Measurements from ENCODE around the gene GTF2E1.
A peak's percentile ranks its signal among the peaks of the same experiment; 100 is the strongest.

Gene GTF2E1

GRCh38 chr3:120793601-120794000, 51.1 kb downstream of the GTF2E1 start:
- no peak overlapping the region for H3K4me3 ChIP-seq (ENCODE audit: control insufficient read depth, low read depth, low read length)
- DNase-seq (ENCODE audit: low read depth), result no peak
- no peak for TF ChIP-seq CTCF (IDR thresholded peaks at IDR 0.05; ENCODE audit: control insufficient read depth, insufficient read depth, low read depth, low read length, missing control alignments)

GRCh38 chr3:120795017-120795648, 52.6 kb downstream of the GTF2E1 start:
- no peak overlapping the region for H3K4me3 ChIP-seq (ENCODE audit: control insufficient read depth, low read depth, low read length)
- peak; percentile 24 for DNase-seq (ENCODE audit: low read depth)
- TF ChIP-seq CTCF (IDR thresholded peaks at IDR 0.05; ENCODE audit: control insufficient read depth, insufficient read depth, low read depth, low read length, missing control alignments), result peak; percentile 86

- no peak for DNase-seq (ENCODE audit: low read depth)
- no peak for TF ChIP-seq CTCF (IDR thresholded peaks at IDR 0.05; ENCODE audit: control insufficient read depth, insufficient read depth, low read depth, low read length, missing control alignments)
Measured at GRCh38 chr3:120795959-120796358, 53.4 kb downstream of the GTF2E1 start.

GRCh38 chr3:120796976-120797375, 54.4 kb downstream of the GTF2E1 start:
- no peak overlapping the region for H3K4me3 ChIP-seq (ENCODE audit: control insufficient read depth, low read depth, low read length)
- DNase-seq (ENCODE audit: low read depth), result no peak
- TF ChIP-seq CTCF (IDR thresholded peaks at IDR 0.05; ENCODE audit: control insufficient read depth, insufficient read depth, low read depth, low read length, missing control alignments), result no peak

More at GRCh38 chr3:120795959-120796358, 53.4 kb downstream of the GTF2E1 start:
- H3K4me3 ChIP-seq (ENCODE audit: control insufficient read depth, low read depth, low read length), result no peak overlapping the region

- DNase-seq (ENCODE audit: low read depth), result no peak
- TF ChIP-seq CTCF (IDR thresholded peaks at IDR 0.05; ENCODE audit: control insufficient read depth, insufficient read depth, low read depth, low read length, missing control alignments), result no peak
- no peak overlapping the region for H3K4me3 ChIP-seq (ENCODE audit: control insufficient read depth, low read depth, low read length)
Measured at GRCh38 chr3:120797857-120798256, 55.3 kb downstream of the GTF2E1 start.

- DNase-seq (ENCODE audit: low read depth), result no peak
- no peak for TF ChIP-seq CTCF (IDR thresholded peaks at IDR 0.05; ENCODE audit: control insufficient read depth, insufficient read depth, low read depth, low read length, missing control alignments)
- H3K4me3 ChIP-seq (ENCODE audit: control insufficient read depth, low read depth, low read length), result no peak overlapping the region
Measured at GRCh38 chr3:120798346-120798745, 55.8 kb downstream of the GTF2E1 start.

Data from AG09309 (cell line).